Measurements from ENCODE around the gene NDC80. TPM values are rescaled to one million over a fixed set of nuclear protein-coding genes. Genes with fewer than 3 reads are reported as not detected.

Gene NDC80
- total RNA-seq, 2 experiments from 2014 or later = 6.3 to 7.5 TPM

DNA sequence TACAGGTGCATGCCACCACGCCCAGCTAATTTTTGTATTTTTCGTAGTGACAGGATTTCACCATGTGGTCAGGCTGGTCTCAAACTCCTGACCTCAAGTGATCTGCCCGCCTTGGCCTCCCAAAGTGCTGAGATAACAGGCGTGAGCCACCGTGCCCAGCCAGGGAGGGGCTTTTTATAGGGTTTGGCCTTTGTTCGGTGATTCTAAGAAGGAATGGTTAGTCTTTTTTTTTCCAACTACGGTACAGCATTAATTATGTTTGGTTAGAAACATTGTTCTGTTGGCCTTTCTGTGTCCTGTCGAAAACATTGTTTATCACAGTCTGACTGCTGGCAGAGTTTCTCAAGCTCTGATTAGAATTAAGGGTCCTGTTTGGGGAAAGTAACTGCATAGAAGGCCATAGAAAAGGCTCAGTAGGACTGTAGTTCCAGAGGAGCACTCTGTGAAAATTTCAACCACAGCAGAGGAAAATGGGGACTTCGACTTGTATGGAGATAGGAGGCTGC is 64.8 kb downstream of the NDC80 start:
- TF ChIP-seq, protein P1, sequence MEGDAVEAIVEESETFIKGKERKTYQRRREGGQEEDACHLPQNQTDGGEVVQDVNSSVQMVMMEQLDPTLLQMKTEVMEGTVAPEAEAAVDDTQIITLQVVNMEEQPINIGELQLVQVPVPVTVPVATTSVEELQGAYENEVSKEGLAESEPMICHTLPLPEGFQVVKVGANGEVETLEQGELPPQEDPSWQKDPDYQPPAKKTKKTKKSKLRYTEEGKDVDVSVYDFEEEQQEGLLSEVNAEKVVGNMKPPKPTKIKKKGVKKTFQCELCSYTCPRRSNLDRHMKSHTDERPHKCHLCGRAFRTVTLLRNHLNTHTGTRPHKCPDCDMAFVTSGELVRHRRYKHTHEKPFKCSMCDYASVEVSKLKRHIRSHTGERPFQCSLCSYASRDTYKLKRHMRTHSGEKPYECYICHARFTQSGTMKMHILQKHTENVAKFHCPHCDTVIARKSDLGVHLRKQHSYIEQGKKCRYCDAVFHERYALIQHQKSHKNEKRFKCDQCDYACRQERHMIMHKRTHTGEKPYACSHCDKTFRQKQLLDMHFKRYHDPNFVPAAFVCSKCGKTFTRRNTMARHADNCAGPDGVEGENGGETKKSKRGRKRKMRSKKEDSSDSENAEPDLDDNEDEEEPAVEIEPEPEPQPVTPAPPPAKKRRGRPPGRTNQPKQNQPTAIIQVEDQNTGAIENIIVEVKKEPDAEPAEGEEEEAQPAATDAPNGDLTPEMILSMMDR (IDR thresholded peaks at IDR 0.05) = no peak
- DNase-seq (no peak), ATAC-seq (ENCODE audit: poor library complexity) (peak; percentile 46)
- Histone ChIP-seq H3K4me3 (ENCODE audit: low read length) (peak overlapping the region; percentile 44), H3K9me3 (ENCODE audit: control insufficient read depth in 1 of 2, insufficient read depth in 1 of 2, low read length in 2 of 2) (no peaks in the 10 kb centered on the region), H3K27ac (ENCODE audit: low read depth in 1 of 2, low read length in 2 of 2) (peak overlapping the region; percentile 91 to 97), H3K27me3 (ENCODE audit: control insufficient read depth in 1 of 2, insufficient read depth in 2 of 2, low read length in 2 of 2) (no peaks in the 10 kb centered on the region), H3K36me3 (ENCODE audit: insufficient read depth, low read length) (no peaks in the 10 kb centered on the region), H3K4me1 (ENCODE audit: insufficient read depth, low read length) (peaks cover 79% of the 10 kb centered on the region)
- peak overlapping the region; percentile 80 for H3K4me3 Mint-ChIP-seq
- intact Hi-C loops (cut with DNase I, micrococcal nuclease) = loop anchor here (1.0 to 5.0 kb wide), 6 partner anchors 19 to 65 kb away; partner anchors contain the start of genes METTL4 (in 2 of the 2), NDC80 (in 2 of the 2) and SMCHD1 (in 1 of the 2)
- H3K36me3 Mint-ChIP-seq (ENCODE audit: low read depth) = peaks cover 10% of the 10 kb centered on the region
- no peak overlapping the region for H3K27ac Mint-ChIP-seq
- CTCF ChIA-PET = interaction anchor here (0.9 to 3.2 kb wide), 4 partner anchors 14 to 65 kb away, joined by 4 to 32 read pairs (median 9); partner anchors contain the start of genes METTL4, NDC80 and SMCHD1
- peaks cover 99% of the 10 kb centered on the region for H3K4me1 Mint-ChIP-seq (ENCODE audit: low read depth)
- peaks cover 4% of the 10 kb centered on the region for H3K9me3 Mint-ChIP-seq
- POLR2A ChIA-PET = interaction anchor here (0.8 to 12.5 kb wide), 46 partner anchors 9 to 958 kb away, joined by 3 to 698 read pairs (median 6); partner anchors contain the start of genes METTL4, MYL12A, MYL12B and NDC80
- no peaks in the 10 kb centered on the region for H3K27me3 Mint-ChIP-seq

GRCh38 chr18:2641638-2642037 is 70.3 kb downstream of the NDC80 start:
- TF ChIP-seq, protein P1 (IDR thresholded peaks at IDR 0.05) = no peak
- H3K36me3 ChIP-seq (ENCODE audit: insufficient read depth, low read length) = no peaks in the 10 kb centered on the region
- intact Hi-C loops (cut with DNase I, micrococcal nuclease) = no loop called here
- CTCF ChIA-PET = interaction anchor here (0.8 kb wide), 1 partner anchor 14 kb away, joined by 3 read pairs; the partner anchor contains the start of gene SMCHD1
- Mint-ChIP-seq H3K9me3 (no peaks in the 10 kb centered on the region), H3K36me3 (ENCODE audit: low read depth) (peaks cover 2% of the 10 kb centered on the region), H3K4me1 (ENCODE audit: low read depth) (peaks cover 55% of the 10 kb centered on the region), H3K27me3 (no peaks in the 10 kb centered on the region), H3K4me3 (peak overlapping the region; percentile 72), H3K27ac (no peak overlapping the region)
- no peaks in the 10 kb centered on the region for H3K27me3 ChIP-seq (ENCODE audit: control insufficient read depth in 1 of 2, insufficient read depth in 2 of 2, low read length in 2 of 2)
- peak overlapping the region; percentile 48 to 65 for H3K27ac ChIP-seq (ENCODE audit: low read depth in 1 of 2, low read length in 2 of 2)
- DNase-seq = peak in 3 of 14 experiments; percentile 71 to 87 (median 76)
- peak; percentile 17 for ATAC-seq (ENCODE audit: poor library complexity)
- H3K4me3 ChIP-seq (ENCODE audit: low read length) = peak overlapping the region; percentile 32
- peaks cover 74% of the 10 kb centered on the region for H3K4me1 ChIP-seq (ENCODE audit: insufficient read depth, low read length)
- H3K9me3 ChIP-seq (ENCODE audit: control insufficient read depth in 1 of 2, insufficient read depth in 1 of 2, low read length in 2 of 2) = no peaks in the 10 kb centered on the region
- POLR2A ChIA-PET = interaction anchor here (0.6 to 12.5 kb wide), 7 partner anchors 10 to 70 kb away, joined by 3 to 698 read pairs (median 11); partner anchors contain the start of genes METTL4, NDC80 and SMCHD1

- DNase-seq (no peak), ATAC-seq (ENCODE audit: poor library complexity) (no peak)
- Mint-ChIP-seq H3K4me3 (no peak overlapping the region), H3K27ac (no peak overlapping the region), H3K36me3 (ENCODE audit: low read depth) (no peaks in the 10 kb centered on the region), H3K9me3 (no peaks in the 10 kb centered on the region), H3K4me1 (ENCODE audit: low read depth) (peaks cover 44% of the 10 kb centered on the region), H3K27me3 (no peaks in the 10 kb centered on the region)
- TF ChIP-seq, protein P1 (IDR thresholded peaks at IDR 0.05) = no peak
- intact Hi-C loops (cut with DNase I, micrococcal nuclease) = no loop called here
- peaks cover 69% of the 10 kb centered on the region for H3K4me1 ChIP-seq (ENCODE audit: insufficient read depth, low read length)
- CTCF ChIA-PET = no interaction called here
- H3K27ac ChIP-seq (ENCODE audit: low read depth in 1 of 2, low read length in 2 of 2) = peak overlapping the region; percentile 5 to 43
- H3K4me3 ChIP-seq (ENCODE audit: low read length) = no peak overlapping the region
- H3K36me3 ChIP-seq (ENCODE audit: insufficient read depth, low read length) = no peaks in the 10 kb centered on the region
- H3K27me3 ChIP-seq (ENCODE audit: control insufficient read depth in 1 of 2, insufficient read depth in 2 of 2, low read length in 2 of 2) = no peaks in the 10 kb centered on the region
- no peaks in the 10 kb centered on the region for H3K9me3 ChIP-seq (ENCODE audit: control insufficient read depth in 1 of 2, insufficient read depth in 1 of 2, low read length in 2 of 2)
- POLR2A ChIA-PET = interaction anchor here (0.7 to 12.5 kb wide), 7 partner anchors 9 to 71 kb away, joined by 3 to 698 read pairs (median 11); partner anchors contain the start of genes METTL4, NDC80 and SMCHD1
Observed at GRCh38 chr18:2642771-2643170, 71.4 kb downstream of the NDC80 start.

Data from CD4-positive, alpha-beta T cell (primary cell).